ENCODE data around the gene PCDH19. TPM values are rescaled to one million over a fixed set of nuclear protein-coding genes. Genes with fewer than 3 reads are reported as not detected.
A peak's percentile ranks its signal among the peaks of the same experiment; 100 is the strongest.

The PCDH19 gene
- total and polyA plus RNA-seq, 2 donors (not counting 1 experiment from before 2014, with no cell fraction given), result under 0.01 to 0.05 TPM

DNA sequence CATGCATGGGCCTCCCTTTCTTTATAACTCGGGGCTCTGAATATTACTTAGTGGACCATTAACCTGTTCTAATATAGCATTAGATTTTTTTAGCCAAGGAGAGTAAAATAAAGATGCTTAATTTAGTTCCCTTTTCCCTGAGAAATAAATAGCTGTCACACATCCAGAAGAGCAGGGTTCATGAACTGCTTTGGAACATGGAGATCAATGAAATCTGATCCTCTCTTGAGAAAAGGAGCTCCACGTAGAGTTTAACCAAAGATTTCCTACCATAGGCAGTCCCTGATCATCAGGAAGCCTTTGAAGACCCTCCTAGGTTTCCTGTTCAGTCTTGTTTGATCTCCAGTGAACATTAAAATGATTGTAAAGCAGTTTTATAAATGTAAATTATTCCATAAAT, 8.5 kb upstream of the PCDH19 start:
- DNase-seq (ENCODE audit: low read depth in 2 of 2), result no peak
- Histone ChIP-seq H3K4me2 (ENCODE audit: extremely low read depth, insufficient read depth, low read length) (no peak overlapping the region), H3K9ac (ENCODE audit: insufficient read depth, low read length) (no peak overlapping the region), H3K79me2 (ENCODE audit: control insufficient read depth, insufficient read depth, low read length) (no peaks in the 10 kb centered on the region), H3K4me3 (replicated peaks in 1 of 4; ENCODE audit: control extremely low read depth in 1 of 4, insufficient read depth in 1 of 4, low read depth in 3 of 4, low read length in 4 of 4) (no peak overlapping the region), H3K4me1 (ENCODE audit: control insufficient read depth, extremely low read depth, insufficient read depth, low read length) (no peaks in the 10 kb centered on the region), H3K27me3 (ENCODE audit: control insufficient read depth, insufficient read depth, low read length) (no peaks in the 10 kb centered on the region), H3K9me3 (ENCODE audit: control insufficient read depth, insufficient read depth, low read depth, low read length) (no peaks in the 10 kb centered on the region), H4K20me1 (ENCODE audit: control insufficient read depth, extremely low read depth, insufficient read depth, low read length) (no peaks in the 10 kb centered on the region), H2AFZ (ENCODE audit: low read length) (no peak overlapping the region), H3K36me3 (ENCODE audit: control insufficient read depth, insufficient read depth, low read length) (no peaks in the 10 kb centered on the region), H3K27ac (ENCODE audit: insufficient read depth, low read length) (no peak overlapping the region)
- no peak for TF ChIP-seq EZH2 (IDR thresholded peaks at IDR 0.05; ENCODE audit: low read length, missing control alignments)
- TF ChIP-seq, protein P1, sequence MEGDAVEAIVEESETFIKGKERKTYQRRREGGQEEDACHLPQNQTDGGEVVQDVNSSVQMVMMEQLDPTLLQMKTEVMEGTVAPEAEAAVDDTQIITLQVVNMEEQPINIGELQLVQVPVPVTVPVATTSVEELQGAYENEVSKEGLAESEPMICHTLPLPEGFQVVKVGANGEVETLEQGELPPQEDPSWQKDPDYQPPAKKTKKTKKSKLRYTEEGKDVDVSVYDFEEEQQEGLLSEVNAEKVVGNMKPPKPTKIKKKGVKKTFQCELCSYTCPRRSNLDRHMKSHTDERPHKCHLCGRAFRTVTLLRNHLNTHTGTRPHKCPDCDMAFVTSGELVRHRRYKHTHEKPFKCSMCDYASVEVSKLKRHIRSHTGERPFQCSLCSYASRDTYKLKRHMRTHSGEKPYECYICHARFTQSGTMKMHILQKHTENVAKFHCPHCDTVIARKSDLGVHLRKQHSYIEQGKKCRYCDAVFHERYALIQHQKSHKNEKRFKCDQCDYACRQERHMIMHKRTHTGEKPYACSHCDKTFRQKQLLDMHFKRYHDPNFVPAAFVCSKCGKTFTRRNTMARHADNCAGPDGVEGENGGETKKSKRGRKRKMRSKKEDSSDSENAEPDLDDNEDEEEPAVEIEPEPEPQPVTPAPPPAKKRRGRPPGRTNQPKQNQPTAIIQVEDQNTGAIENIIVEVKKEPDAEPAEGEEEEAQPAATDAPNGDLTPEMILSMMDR (conservative IDR thresholded peaks at IDR 0.05 in 1 of 2, IDR thresholded peaks at IDR 0.05 in 1 of 2; ENCODE audit: low read depth in 1 of 2, low read length in 2 of 2), result no peak

DNA sequence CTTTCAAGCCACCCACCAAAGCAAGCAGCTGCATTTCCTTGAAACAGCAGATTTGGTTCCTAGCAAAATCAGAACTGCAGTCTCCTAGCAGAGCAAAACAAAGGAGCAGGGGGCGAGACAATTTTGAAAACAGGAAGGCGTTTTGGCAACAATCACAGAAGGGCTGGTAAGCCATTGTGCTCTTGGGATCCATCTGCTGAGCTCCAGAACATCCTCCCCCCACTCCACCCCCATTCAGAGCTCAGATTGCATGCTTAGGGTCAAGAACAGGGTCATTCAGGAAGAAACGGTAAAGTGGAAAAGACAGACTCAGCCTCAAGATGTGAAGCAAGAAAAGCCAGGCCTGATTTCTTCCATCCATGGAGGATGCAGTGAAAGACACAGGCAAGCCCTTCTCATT, 7.6 kb upstream of the PCDH19 start:
- H3K9ac ChIP-seq (ENCODE audit: insufficient read depth, low read length), result no peak overlapping the region
- DNase-seq (ENCODE audit: low read depth in 2 of 2), result no peak

DNA sequence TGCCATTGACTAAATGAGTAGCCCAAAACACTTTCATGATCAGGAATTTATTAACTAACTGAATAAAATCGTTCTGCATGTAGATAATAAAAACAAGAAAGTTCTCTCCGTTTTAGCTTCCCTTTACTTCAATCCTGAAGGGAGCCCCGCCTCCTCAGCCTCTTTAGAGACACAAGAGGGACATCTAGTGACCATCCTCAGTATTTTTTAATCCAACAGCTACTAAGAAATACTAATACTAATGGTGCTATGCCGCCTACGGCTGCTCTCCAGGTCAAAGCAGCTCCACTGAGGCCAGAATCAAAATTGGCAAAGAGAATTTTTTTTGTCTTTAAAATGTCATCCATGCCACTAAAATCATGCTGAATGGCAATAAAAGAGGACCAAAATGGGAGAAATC, 3.2 kb upstream of the PCDH19 start:
- TF ChIP-seq, protein P1 (conservative IDR thresholded peaks at IDR 0.05 in 1 of 2, IDR thresholded peaks at IDR 0.05 in 1 of 2; ENCODE audit: low read depth in 1 of 2, low read length in 2 of 2), result peak; percentile 31 to 44
- TF ChIP-seq EZH2 (IDR thresholded peaks at IDR 0.05; ENCODE audit: low read length, missing control alignments), result no peak
- H3K27ac ChIP-seq (ENCODE audit: insufficient read depth, low read length), result no peak overlapping the region

More for the DNA sequence above, 7.6 kb upstream of the PCDH19 start:
- H3K27ac ChIP-seq (ENCODE audit: insufficient read depth, low read length), result no peak overlapping the region
- H3K4me3 ChIP-seq (replicated peaks in 1 of 4; ENCODE audit: control extremely low read depth in 1 of 4, insufficient read depth in 1 of 4, low read depth in 3 of 4, low read length in 4 of 4), result no peak overlapping the region
- H3K9me3 ChIP-seq (ENCODE audit: control insufficient read depth, insufficient read depth, low read depth, low read length), result no peaks in the 10 kb centered on the region
- no peaks in the 10 kb centered on the region for H3K79me2 ChIP-seq (ENCODE audit: control insufficient read depth, insufficient read depth, low read length)
- H3K36me3 ChIP-seq (ENCODE audit: control insufficient read depth, insufficient read depth, low read length), result no peaks in the 10 kb centered on the region
- H3K4me1 ChIP-seq (ENCODE audit: control insufficient read depth, extremely low read depth, insufficient read depth, low read length), result no peaks in the 10 kb centered on the region
- H3K4me2 ChIP-seq (ENCODE audit: extremely low read depth, insufficient read depth, low read length), result no peak overlapping the region
- no peak overlapping the region for H2AFZ ChIP-seq (ENCODE audit: low read length)
- H3K27me3 ChIP-seq (ENCODE audit: control insufficient read depth, insufficient read depth, low read length), result no peaks in the 10 kb centered on the region
- TF ChIP-seq EZH2 (IDR thresholded peaks at IDR 0.05; ENCODE audit: low read length, missing control alignments), result no peak
- H4K20me1 ChIP-seq (ENCODE audit: control insufficient read depth, extremely low read depth, insufficient read depth, low read length), result no peaks in the 10 kb centered on the region

More for the DNA sequence above, 3.2 kb upstream of the PCDH19 start:
- no peak overlapping the region for H3K4me2 ChIP-seq (ENCODE audit: extremely low read depth, insufficient read depth, low read length)
- DNase-seq (ENCODE audit: low read depth in 2 of 2), result peak; percentile 32 to 67
- H3K36me3 ChIP-seq (ENCODE audit: control insufficient read depth, insufficient read depth, low read length), result no peaks in the 10 kb centered on the region
- peaks cover 11% of the 10 kb centered on the region for H3K27me3 ChIP-seq (ENCODE audit: control insufficient read depth, insufficient read depth, low read length)
- H3K4me3 ChIP-seq (replicated peaks in 1 of 4; ENCODE audit: control extremely low read depth in 1 of 4, insufficient read depth in 1 of 4, low read depth in 3 of 4, low read length in 4 of 4), result no peak overlapping the region
- H3K79me2 ChIP-seq (ENCODE audit: control insufficient read depth, insufficient read depth, low read length), result no peaks in the 10 kb centered on the region
- H3K4me1 ChIP-seq (ENCODE audit: control insufficient read depth, extremely low read depth, insufficient read depth, low read length), result no peaks in the 10 kb centered on the region
- no peak overlapping the region for H3K9ac ChIP-seq (ENCODE audit: insufficient read depth, low read length)
- no peaks in the 10 kb centered on the region for H3K9me3 ChIP-seq (ENCODE audit: control insufficient read depth, insufficient read depth, low read depth, low read length)
- H2AFZ ChIP-seq (ENCODE audit: low read length), result no peak overlapping the region
- no peaks in the 10 kb centered on the region for H4K20me1 ChIP-seq (ENCODE audit: control insufficient read depth, extremely low read depth, insufficient read depth, low read length)
